Stimulated activated CD8-positive, alpha-beta memory T cell treated with anti-CD3 and anti-CD28 coated beads, Interleukin-15, amount 100 ng/mL, for 48 hours (primary cell): ENCODE measurements around the gene NCF2.

Experiments
- DNase-seq, 2 donors: peaks; one replicate each; pipeline ENCODE4 v3.0.0-alpha.2; 2020; ENCODE audit warnings: low read depth in 2 of 2

Gene NCF2

GRCh38 chr1:183612407-183612806 lies 22.1 kb upstream of the NCF2 start:
- no peak for DNase-seq

GRCh38 chr1:183611021-183611420 lies 20.8 kb upstream of the NCF2 start:
- DNase-seq = no peak

- no peak for DNase-seq
Measured at GRCh38 chr1:183609759-183610452, 19.6 kb upstream of the NCF2 start.

- no peak for DNase-seq
Measured at GRCh38 chr1:183609313-183609712, 19.1 kb upstream of the NCF2 start.

- DNase-seq = no peak
Measured at GRCh38 chr1:183607322-183607980, 17.2 kb upstream of the NCF2 start.

GRCh38 chr1:183605904-183606303 lies 15.6 kb upstream of the NCF2 start:
- DNase-seq = no peak

- DNase-seq = no peak
Measured at GRCh38 chr1:183604815-183605214, 14.6 kb upstream of the NCF2 start.

- no peak for DNase-seq
Measured at GRCh38 chr1:183604038-183604808, 14.0 kb upstream of the NCF2 start.

- no peak for DNase-seq
Measured at GRCh38 chr1:183602510-183602909, 12.3 kb upstream of the NCF2 start.

GRCh38 chr1:183600634-183601033 lies 10.4 kb upstream of the NCF2 start:
- no peak for DNase-seq

GRCh38 chr1:183600136-183600535 lies 9.9 kb upstream of the NCF2 start:
- no peak for DNase-seq

GRCh38 chr1:183598386-183598785 lies 8.1 kb upstream of the NCF2 start:
- DNase-seq = no peak

- no peak for DNase-seq
Measured at GRCh38 chr1:183597656-183598347, 7.5 kb upstream of the NCF2 start.

GRCh38 chr1:183596500-183596899 lies 6.2 kb upstream of the NCF2 start:
- DNase-seq = no peak

- no peak for DNase-seq
Measured at GRCh38 chr1:183595537-183595936, 5.3 kb upstream of the NCF2 start.

- no peak for DNase-seq
Measured at GRCh38 chr1:183593356-183593755, 3.1 kb upstream of the NCF2 start.

GRCh38 chr1:183592733-183593132 lies 2.5 kb upstream of the NCF2 start:
- DNase-seq = no peak

GRCh38 chr1:183589874-183590243 lies 400 bp downstream of the NCF2 start:
- no peak for DNase-seq

- DNase-seq = no peak
Measured at GRCh38 chr1:183589384-183589783, 875 bp downstream of the NCF2 start.

GRCh38 chr1:183588827-183589226 lies 1.4 kb downstream of the NCF2 start:
- DNase-seq = no peak

GRCh38 chr1:183586926-183587325 lies 3.3 kb downstream of the NCF2 start:
- DNase-seq = no peak

- no peak for DNase-seq
Measured at GRCh38 chr1:183586455-183586854, 3.8 kb downstream of the NCF2 start.
